NCI-H524 treated with DMSO at 0.1 percent for 48 hours (cell line): ENCODE data around the gene HTT-AS.
"Not testable (repeated sequence)": the region's sequence is repeated elsewhere in the genome, so short reads cannot be mapped to it uniquely, and the experiment has no call there.

Experiments
- DNase-seq: peaks from one replicate; lab custom pipeline; 2025; lab: John Stamatoyannopoulos, UW

The HTT-AS gene

GRCh38 chr4:3074078-3074845 lies at the start of gene HTT-AS, which contains the start of gene HTT:
TSS of gene HTT-AS (minus strand) at chr4:3074538.
TSS of gene HTT (plus strand) at chr4:3074681. CDS start at chr4:3074826, 145 bp downstream.
- peak; percentile 49 for DNase-seq

- no peak for DNase-seq
Observed at GRCh38 chr4:3123181-3123671, 48.9 kb upstream of the HTT-AS start.

GRCh38 chr4:3122081-3122563 lies 47.8 kb upstream of the HTT-AS start:
- no peak for DNase-seq

GRCh38 chr4:3121596-3121995 lies 47.3 kb upstream of the HTT-AS start:
- no peak for DNase-seq

- no peak for DNase-seq
Observed at GRCh38 chr4:3121110-3121509, 46.8 kb upstream of the HTT-AS start.

GRCh38 chr4:3119464-3119863 lies 45.1 kb upstream of the HTT-AS start:
- DNase-seq: no peak

- no peak for DNase-seq
Observed at GRCh38 chr4:3118312-3118711, 44.0 kb upstream of the HTT-AS start.

GRCh38 chr4:3116955-3117354 lies 42.6 kb upstream of the HTT-AS start:
- DNase-seq: no peak

- no peak for DNase-seq
Observed at GRCh38 chr4:3115637-3116270, 41.4 kb upstream of the HTT-AS start.

GRCh38 chr4:3114377-3114776 lies 40.0 kb upstream of the HTT-AS start:
- DNase-seq: no peak

GRCh38 chr4:3112609-3113469 lies 38.5 kb upstream of the HTT-AS start:
- no peak for DNase-seq

- DNase-seq: no peak
Observed at GRCh38 chr4:3112201-3112600, 37.9 kb upstream of the HTT-AS start.

- no peak for DNase-seq
Observed at GRCh38 chr4:3111461-3111860, 37.1 kb upstream of the HTT-AS start.

- DNase-seq: no peak
Observed at GRCh38 chr4:3108211-3108610, 33.9 kb upstream of the HTT-AS start.

- no peak for DNase-seq
Observed at GRCh38 chr4:3107691-3108121, 33.4 kb upstream of the HTT-AS start.

- DNase-seq: no peak
Observed at GRCh38 chr4:3107271-3107670, 32.9 kb upstream of the HTT-AS start.

- DNase-seq: no peak
Observed at GRCh38 chr4:3106339-3107186, 32.2 kb upstream of the HTT-AS start.

GRCh38 chr4:3098346-3098745 lies 24.0 kb upstream of the HTT-AS start:
- DNase-seq: no peak

- DNase-seq: no peak
Observed at GRCh38 chr4:3096202-3096601, 21.9 kb upstream of the HTT-AS start.

- DNase-seq: not testable (repeated sequence)
Observed at GRCh38 chr4:3094701-3095100, 20.4 kb upstream of the HTT-AS start.

- DNase-seq: no peak
Observed at GRCh38 chr4:3091464-3091863, 17.1 kb upstream of the HTT-AS start.
